ENCODE measurements around the gene PPM1L.

PPM1L gene

GRCh38 chr3:160945336-160945735, 189.3 kb downstream of the PPM1L start:
- Histone ChIP-seq H3K27me3 (ENCODE audit: insufficient read depth, low read length) (no peaks in the 10 kb centered on the region), H3K27ac (ENCODE audit: low read length) (no peak overlapping the region), H3K4me3 (ENCODE audit: low read length) (no peak overlapping the region), H3K36me3 (ENCODE audit: insufficient read depth, low read depth, low read length) (no peaks in the 10 kb centered on the region), H3K9ac (ENCODE audit: low read depth, low read length) (no peak overlapping the region), H3K4me1 (ENCODE audit: insufficient read depth, low read length) (0 out of 2 replicates have a peak, but pooled peaks cover 3% of the 10 kb centered on the region), H3K9me3 (ENCODE audit: insufficient read depth, low read depth, low read length) (peaks cover 4% of the 10 kb centered on the region; the same call in 1 of the 2 replicates)

- Histone ChIP-seq H3K9ac (ENCODE audit: low read depth, low read length) (no peak overlapping the region), H3K36me3 (ENCODE audit: insufficient read depth, low read depth, low read length) (no peaks in the 10 kb centered on the region), H3K4me3 (ENCODE audit: low read length) (no peak overlapping the region), H3K9me3 (ENCODE audit: insufficient read depth, low read depth, low read length) (no peaks in the 10 kb centered on the region), H3K4me1 (ENCODE audit: insufficient read depth, low read length) (0 out of 2 replicates have a peak, but pooled peaks cover 3% of the 10 kb centered on the region), H3K27ac (ENCODE audit: low read length) (no peak overlapping the region), H3K27me3 (ENCODE audit: insufficient read depth, low read length) (no peaks in the 10 kb centered on the region)
These were observed 192.2 kb downstream of the PPM1L start for GRCh38 chr3:160948273-160948672.

- Histone ChIP-seq H3K4me3 (ENCODE audit: low read length) (no peak overlapping the region), H3K9me3 (ENCODE audit: insufficient read depth, low read depth, low read length) (no peaks in the 10 kb centered on the region), H3K36me3 (ENCODE audit: insufficient read depth, low read depth, low read length) (no peaks in the 10 kb centered on the region), H3K4me1 (ENCODE audit: insufficient read depth, low read length) (0 out of 2 replicates have a peak, but pooled peaks cover 3% of the 10 kb centered on the region), H3K9ac (ENCODE audit: low read depth, low read length) (no peak overlapping the region), H3K27ac (ENCODE audit: low read length) (no peak overlapping the region), H3K27me3 (ENCODE audit: insufficient read depth, low read length) (no peaks in the 10 kb centered on the region)
These were observed 193.4 kb downstream of the PPM1L start for GRCh38 chr3:160949460-160949859.

- Histone ChIP-seq H3K27me3 (ENCODE audit: insufficient read depth, low read length) (no peaks in the 10 kb centered on the region), H3K4me1 (ENCODE audit: insufficient read depth, low read length) (0 out of 2 replicates have a peak, but pooled peaks cover 3% of the 10 kb centered on the region), H3K36me3 (ENCODE audit: insufficient read depth, low read depth, low read length) (no peaks in the 10 kb centered on the region), H3K4me3 (ENCODE audit: low read length) (no peak overlapping the region), H3K27ac (ENCODE audit: low read length) (no peak overlapping the region), H3K9ac (ENCODE audit: low read depth, low read length) (no peak overlapping the region), H3K9me3 (ENCODE audit: insufficient read depth, low read depth, low read length) (no peaks in the 10 kb centered on the region)
These were observed 194.5 kb downstream of the PPM1L start for GRCh38 chr3:160950542-160950941.

- H3K4me1 ChIP-seq (ENCODE audit: insufficient read depth, low read length) = 0 out of 2 replicates have a peak, but pooled peaks cover 3% of the 10 kb centered on the region
- H3K27me3 ChIP-seq (ENCODE audit: insufficient read depth, low read length) = no peaks in the 10 kb centered on the region
- no peak overlapping the region for H3K27ac ChIP-seq (ENCODE audit: low read length)
- H3K9ac ChIP-seq (ENCODE audit: low read depth, low read length) = no peak overlapping the region
- no peaks in the 10 kb centered on the region for H3K36me3 ChIP-seq (ENCODE audit: insufficient read depth, low read depth, low read length)
- no peak overlapping the region for H3K4me3 ChIP-seq (ENCODE audit: low read length)
- no peaks in the 10 kb centered on the region for H3K9me3 ChIP-seq (ENCODE audit: insufficient read depth, low read depth, low read length)
These were observed 194.9 kb downstream of the PPM1L start for GRCh38 chr3:160950954-160951353.

- H3K9ac ChIP-seq (ENCODE audit: low read depth, low read length) = no peak overlapping the region
These were observed 195.8 kb downstream of the PPM1L start for GRCh38 chr3:160951642-160952487.

GRCh38 chr3:160953686-160954085, 197.7 kb downstream of the PPM1L start:
- no peaks in the 10 kb centered on the region for H3K36me3 ChIP-seq (ENCODE audit: insufficient read depth, low read depth, low read length)
- H3K9me3 ChIP-seq (ENCODE audit: insufficient read depth, low read depth, low read length) = no peaks in the 10 kb centered on the region
- H3K4me3 ChIP-seq (ENCODE audit: low read length) = no peak overlapping the region
- H3K9ac ChIP-seq (ENCODE audit: low read depth, low read length) = no peak overlapping the region
- no peak overlapping the region for H3K27ac ChIP-seq (ENCODE audit: low read length)
- no peaks in the 10 kb centered on the region for H3K4me1 ChIP-seq (ENCODE audit: insufficient read depth, low read length)
- no peaks in the 10 kb centered on the region for H3K27me3 ChIP-seq (ENCODE audit: insufficient read depth, low read length)

More at GRCh38 chr3:160951642-160952487, 195.8 kb downstream of the PPM1L start:
- no peak overlapping the region for H3K4me3 ChIP-seq (ENCODE audit: low read length)
- H3K36me3 ChIP-seq (ENCODE audit: insufficient read depth, low read depth, low read length) = no peaks in the 10 kb centered on the region
- no peaks in the 10 kb centered on the region for H3K9me3 ChIP-seq (ENCODE audit: insufficient read depth, low read depth, low read length)
- H3K27me3 ChIP-seq (ENCODE audit: insufficient read depth, low read length) = no peaks in the 10 kb centered on the region
- H3K4me1 ChIP-seq (ENCODE audit: insufficient read depth, low read length) = 0 out of 2 replicates have a peak, but pooled peaks cover 3% of the 10 kb centered on the region
- no peak overlapping the region for H3K27ac ChIP-seq (ENCODE audit: low read length)

GRCh38 chr3:160956785-160957184, 200.8 kb downstream of the PPM1L start:
- H3K9ac ChIP-seq (ENCODE audit: low read depth, low read length) = no peak overlapping the region
- no peak overlapping the region for H3K27ac ChIP-seq (ENCODE audit: low read length)
- H3K36me3 ChIP-seq (ENCODE audit: insufficient read depth, low read depth, low read length) = no peaks in the 10 kb centered on the region
- H3K4me1 ChIP-seq (ENCODE audit: insufficient read depth, low read length) = no peaks in the 10 kb centered on the region
- H3K4me3 ChIP-seq (ENCODE audit: low read length) = no peak overlapping the region
- H3K9me3 ChIP-seq (ENCODE audit: insufficient read depth, low read depth, low read length) = no peaks in the 10 kb centered on the region
- H3K27me3 ChIP-seq (ENCODE audit: insufficient read depth, low read length) = no peaks in the 10 kb centered on the region

- no peaks in the 10 kb centered on the region for H3K4me1 ChIP-seq (ENCODE audit: insufficient read depth, low read length)
- no peaks in the 10 kb centered on the region for H3K27me3 ChIP-seq (ENCODE audit: insufficient read depth, low read length)
- no peak overlapping the region for H3K27ac ChIP-seq (ENCODE audit: low read length)
- no peak overlapping the region for H3K4me3 ChIP-seq (ENCODE audit: low read length)
- no peaks in the 10 kb centered on the region for H3K36me3 ChIP-seq (ENCODE audit: insufficient read depth, low read depth, low read length)
- no peaks in the 10 kb centered on the region for H3K9me3 ChIP-seq (ENCODE audit: insufficient read depth, low read depth, low read length)
- no peak overlapping the region for H3K9ac ChIP-seq (ENCODE audit: low read depth, low read length)
These were observed 204.5 kb downstream of the PPM1L start for GRCh38 chr3:160960568-160960967.

- Histone ChIP-seq H3K27me3 (ENCODE audit: insufficient read depth, low read length) (no peaks in the 10 kb centered on the region), H3K36me3 (ENCODE audit: insufficient read depth, low read depth, low read length) (no peaks in the 10 kb centered on the region), H3K4me3 (ENCODE audit: low read length) (no peak overlapping the region), H3K9ac (ENCODE audit: low read depth, low read length) (no peak overlapping the region), H3K9me3 (ENCODE audit: insufficient read depth, low read depth, low read length) (no peaks in the 10 kb centered on the region), H3K27ac (ENCODE audit: low read length) (no peak overlapping the region), H3K4me1 (ENCODE audit: insufficient read depth, low read length) (peaks cover 3% of the 10 kb centered on the region; the same call in 1 of the 2 replicates)
These were observed 207.9 kb downstream of the PPM1L start for GRCh38 chr3:160963949-160964348.

- no peaks in the 10 kb centered on the region for H3K27me3 ChIP-seq (ENCODE audit: insufficient read depth, low read length)
- no peak overlapping the region for H3K9ac ChIP-seq (ENCODE audit: low read depth, low read length)
- peaks cover 8% of the 10 kb centered on the region; the same call in 1 of the 2 replicates for H3K4me1 ChIP-seq (ENCODE audit: insufficient read depth, low read length)
- no peaks in the 10 kb centered on the region for H3K36me3 ChIP-seq (ENCODE audit: insufficient read depth, low read depth, low read length)
- H3K4me3 ChIP-seq (ENCODE audit: low read length) = no peak overlapping the region
- H3K27ac ChIP-seq (ENCODE audit: low read length) = no peak overlapping the region
- no peaks in the 10 kb centered on the region for H3K9me3 ChIP-seq (ENCODE audit: insufficient read depth, low read depth, low read length)
These were observed 212.7 kb downstream of the PPM1L start for GRCh38 chr3:160968761-160969160.
